GM21723 (cell line): Measurements from ENCODE around the gene VMAC.
"Not testable (repeated sequence)": the region's sequence is repeated elsewhere in the genome, so short reads cannot be mapped to it uniquely, and the experiment has no call there.

Source experiments
- ATAC-seq: cut with Tn5 transposase; IDR thresholded peaks from one replicate; pipeline ENCODE4 v1.9.1; 2021; ENCODE audit warnings: mild to moderate bottlenecking, moderate library complexity; ENCODE audit not compliant: unreplicated experiment

Gene VMAC

DNA sequence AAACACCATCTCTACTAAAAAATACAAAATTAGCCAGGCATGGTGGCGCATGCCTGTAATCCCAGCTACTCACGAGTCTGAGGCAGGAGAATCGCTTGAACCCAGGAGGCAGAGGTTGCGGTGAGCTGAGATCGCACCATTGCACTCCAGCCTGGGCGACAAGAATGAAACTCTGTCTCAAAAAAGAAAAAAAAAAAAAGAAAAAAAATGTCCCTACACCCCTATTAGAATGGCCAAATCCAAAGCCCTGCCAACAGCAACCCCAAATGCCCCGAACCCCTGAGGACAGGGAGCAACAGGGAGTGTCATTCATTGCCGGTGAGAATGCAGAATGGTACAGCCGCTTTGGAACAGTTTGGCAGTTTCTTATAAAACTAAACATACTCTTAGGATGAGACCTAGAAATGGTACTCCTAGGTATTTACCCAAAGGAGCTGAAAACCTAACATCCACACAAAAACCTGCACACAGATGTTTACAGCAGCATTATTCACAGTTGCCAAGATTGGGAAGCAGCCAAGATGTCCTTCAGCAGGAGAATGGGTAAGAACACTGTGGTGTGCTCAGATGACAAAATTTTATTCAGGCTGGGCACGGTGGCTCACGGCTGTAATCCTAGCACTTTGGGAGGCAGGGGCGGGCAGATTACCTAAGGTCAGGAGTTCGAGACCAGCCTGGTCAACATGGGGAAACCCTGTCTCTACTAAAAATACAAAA lies 21.4 kb upstream of the VMAC start:
- ATAC-seq, result not testable (repeated sequence)

DNA sequence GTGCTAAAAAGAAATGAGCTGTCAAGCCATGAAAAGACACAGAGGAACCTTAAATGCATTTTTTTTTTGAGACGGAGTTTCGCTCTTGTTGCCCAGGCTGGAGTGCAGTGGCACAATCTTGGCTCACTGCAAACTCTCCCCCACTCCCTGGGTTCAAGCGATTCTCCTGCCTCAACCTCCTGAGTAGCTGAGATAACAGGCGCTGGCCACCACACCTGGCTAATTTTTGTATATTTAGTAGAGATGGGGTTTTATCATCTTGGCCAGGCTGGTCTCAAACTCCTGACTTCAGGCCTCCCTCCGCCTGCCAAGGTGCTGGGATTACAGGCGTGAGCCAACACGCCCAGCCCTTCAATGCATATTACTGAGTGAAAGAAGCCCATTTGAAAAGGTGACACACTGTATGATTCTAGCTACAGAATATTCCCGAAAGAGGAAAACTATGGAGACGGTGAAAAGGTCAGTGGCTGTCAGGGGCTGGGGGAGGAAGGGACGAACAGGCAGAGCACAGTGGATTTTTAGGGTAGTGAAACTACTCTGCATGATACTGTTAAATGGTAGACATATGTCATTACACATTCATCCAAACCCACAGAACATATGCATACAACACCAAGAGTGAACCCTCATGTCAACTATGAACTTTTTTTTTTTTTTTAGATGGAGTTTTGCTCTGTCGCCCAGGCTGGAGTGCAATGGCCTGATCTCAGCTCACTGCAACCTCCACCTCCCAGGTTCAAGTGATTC lies 20.4 kb upstream of the VMAC start:
- not testable (repeated sequence) for ATAC-seq

DNA sequence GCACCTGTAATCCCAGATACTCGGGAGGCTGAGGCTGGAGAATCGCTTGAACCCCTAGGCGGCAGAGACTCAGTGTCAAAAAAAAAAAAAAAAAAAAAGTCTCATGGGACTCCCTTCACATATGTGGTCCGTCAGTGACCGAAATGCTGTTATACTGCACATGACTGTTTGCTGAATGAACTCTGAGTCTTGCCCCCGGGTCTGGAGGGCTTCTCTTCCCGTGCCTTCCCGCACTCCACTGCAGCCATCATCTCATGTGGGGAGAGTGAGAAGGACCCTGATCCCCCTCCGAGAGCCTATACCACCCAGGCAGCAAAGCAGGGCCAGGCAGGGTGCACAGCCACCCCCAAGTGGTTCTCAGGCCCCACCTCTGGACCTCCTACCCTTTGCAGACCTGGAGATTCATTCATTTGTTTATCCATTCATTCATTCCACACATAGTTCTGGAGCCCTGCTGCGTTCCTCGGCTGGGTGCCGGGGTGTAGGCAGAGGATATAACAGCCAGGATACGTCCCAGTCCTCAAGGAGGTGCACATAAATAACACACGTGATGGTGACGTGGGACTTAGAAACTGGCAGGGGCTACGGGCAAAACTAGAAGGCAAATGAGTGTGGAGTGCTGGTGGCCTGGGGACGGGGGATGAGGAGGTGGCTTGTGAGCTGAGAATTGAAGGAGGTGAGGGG lies 15.2 kb upstream of the VMAC start:
- ATAC-seq, result no peak

DNA sequence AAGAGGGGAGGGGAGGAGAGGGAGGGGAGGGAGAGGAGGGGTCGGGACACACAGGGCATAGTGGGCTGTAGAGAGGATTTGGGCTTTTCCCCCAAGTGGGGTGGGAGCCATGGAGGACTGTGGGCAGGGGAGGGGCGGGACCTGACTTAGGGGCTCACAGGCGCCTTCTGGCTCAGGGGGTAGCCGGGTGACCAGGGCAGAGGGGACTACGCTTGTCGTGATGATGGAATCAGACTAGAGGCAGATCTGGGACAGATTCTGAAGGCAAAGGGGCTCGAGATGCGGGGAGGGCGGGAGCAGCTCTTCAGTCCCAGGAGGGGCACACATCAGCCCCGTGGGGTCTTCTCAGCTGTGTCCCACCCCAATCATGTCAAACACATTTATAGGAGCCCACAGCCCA lies 14.6 kb upstream of the VMAC start:
- no peak for ATAC-seq

DNA sequence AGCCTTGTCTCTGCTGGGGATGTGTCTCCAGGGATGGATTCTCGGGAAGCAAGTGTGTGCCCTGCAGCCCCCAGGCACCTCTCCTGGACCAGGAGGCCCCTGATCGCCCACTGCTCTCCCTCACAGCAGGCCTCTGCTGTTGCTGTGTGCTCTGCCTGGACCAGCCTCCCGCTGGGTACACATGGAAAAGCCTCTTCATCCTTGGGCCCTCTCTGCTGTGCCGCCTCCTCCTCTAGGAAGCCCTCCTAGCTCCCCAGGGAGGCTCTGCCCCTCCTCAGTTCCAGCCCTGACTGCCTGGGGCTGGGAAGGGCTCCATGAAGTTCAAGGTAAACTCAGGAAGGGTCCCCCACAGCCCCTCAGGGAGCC lies 13.1 kb upstream of the VMAC start:
- ATAC-seq, result no peak

DNA sequence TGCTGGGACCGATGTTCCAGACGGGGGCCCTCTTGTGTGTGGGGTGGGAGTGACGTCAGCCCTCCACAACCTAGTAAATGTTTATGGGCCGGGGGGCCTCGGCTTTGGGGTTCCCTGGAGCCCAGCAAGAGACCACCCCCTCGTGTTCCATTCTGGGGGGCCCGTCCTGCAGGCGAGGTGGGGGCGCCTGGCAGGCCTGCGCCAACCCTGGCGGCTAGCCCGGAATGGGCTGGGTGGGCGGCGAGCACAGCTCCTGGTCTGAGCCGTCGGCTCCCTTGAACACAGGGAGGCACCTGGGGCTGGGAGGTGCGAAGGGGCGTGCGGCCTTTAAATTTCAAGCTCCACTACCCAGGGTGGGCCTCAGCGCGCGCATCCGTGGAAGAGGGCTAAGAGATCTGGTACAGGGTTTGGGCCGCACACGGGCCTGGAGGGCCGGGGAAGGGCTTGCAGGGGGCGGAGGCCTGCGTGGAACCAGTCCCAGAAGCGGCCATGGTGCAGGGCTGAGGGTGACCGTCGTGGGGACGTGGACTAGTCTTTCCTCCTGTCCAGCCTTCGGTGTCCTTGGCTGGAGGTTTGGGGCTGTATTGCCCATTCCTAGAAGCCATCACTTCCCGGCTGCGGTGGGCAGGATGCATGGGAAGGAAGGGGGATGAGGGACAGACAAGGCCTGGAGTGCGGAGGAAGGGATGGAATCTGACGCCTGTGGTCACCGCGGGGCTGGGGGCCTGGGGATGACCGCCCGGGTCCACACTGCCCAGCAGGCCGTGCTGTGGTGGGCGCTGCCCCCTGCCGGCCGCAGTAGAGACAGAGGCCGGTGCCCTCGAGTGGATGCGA lies 12.5 kb upstream of the VMAC start:
- no peak for ATAC-seq

DNA sequence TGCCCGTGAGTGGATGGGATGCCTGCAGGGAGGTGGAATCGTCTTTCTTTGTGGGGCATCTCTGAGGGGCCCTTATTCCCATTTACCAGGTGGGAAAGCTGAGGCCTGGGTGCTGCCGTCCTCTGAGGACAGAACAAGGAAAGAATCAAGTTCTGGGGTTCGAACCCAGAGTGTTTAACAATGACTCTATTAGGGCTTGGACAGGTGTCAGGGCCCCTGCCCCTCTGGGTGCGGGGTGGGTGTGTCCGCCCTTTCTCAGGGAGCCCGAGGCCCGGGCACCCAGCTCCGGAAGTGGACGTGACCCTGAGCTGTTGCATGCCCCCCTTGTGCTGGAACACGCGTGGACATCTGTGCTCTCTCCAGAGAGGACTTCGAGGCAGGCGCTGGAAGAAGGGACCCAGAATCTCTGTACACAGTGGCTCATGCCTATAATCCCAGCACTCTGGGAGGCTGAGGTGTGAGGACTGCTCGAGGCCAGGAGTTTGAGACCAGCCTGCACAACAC lies 11.8 kb upstream of the VMAC start:
- ATAC-seq, result no peak

DNA sequence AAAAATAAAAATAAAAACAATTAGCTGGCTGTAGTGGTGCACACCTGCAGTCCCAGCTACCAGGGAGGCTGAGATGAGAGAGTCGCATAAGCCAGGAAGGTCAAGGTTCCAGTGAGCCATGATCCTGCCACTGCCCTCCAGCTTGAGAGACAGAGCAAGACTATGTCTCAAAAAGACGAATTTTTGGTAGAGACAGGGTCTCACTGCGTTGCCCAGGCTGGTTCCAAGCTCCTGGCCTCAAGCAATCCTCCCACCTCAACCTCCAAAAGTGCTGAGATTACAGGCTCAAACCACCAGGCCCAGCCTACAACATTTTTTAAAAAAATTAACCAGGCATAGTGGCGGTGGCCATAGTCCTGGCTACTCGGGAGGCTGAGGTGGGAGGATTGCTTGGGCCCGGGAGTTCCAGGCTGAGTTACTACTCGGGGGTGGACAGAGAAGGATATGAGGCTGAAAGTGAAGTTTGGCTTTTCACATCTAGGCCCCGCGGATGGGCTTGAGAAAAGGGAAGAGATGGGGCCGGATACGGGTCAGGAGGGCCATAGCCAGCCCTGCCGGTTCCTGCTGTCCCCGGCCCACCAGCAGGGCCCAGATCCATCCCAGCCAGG lies 11.3 kb upstream of the VMAC start:
- ATAC-seq, result no peak

DNA sequence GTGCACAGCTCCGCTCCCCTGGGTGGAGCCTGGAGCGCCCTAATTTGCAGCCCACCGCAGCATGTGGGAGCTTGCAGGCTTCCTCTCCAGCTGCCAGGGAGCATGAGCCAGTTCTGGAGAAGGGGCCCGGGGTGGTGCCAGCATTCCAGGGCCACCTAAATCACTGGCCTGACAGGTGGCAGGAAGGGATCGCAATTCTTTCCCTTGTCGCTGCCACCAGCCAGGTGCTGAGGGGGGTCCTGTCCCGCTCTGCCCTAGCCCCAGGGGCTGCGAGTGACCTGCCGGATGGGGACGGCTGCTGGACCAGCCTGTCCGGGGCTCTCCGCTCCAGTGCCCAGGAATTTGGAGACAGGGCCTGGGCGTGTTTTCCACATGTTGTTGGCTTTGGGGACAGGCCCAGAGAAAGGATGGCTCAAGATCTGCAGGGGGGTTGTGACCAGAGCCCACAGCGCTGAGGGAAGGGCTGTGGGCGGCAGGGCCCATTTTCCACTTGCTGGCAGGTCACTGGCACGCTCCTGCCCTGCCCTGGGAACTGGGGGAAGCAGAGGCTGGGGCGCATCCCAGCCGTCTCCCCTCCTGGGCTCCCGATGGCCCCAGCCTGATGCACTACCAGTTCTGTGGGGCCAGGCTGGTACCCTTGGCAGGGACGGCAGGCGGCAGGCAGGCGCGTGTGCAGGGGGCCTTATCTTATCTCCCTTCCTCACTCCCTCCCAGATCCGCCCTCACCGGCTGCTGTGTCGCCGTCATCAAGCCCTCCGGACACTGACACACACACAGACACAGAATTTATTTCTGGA lies 10.6 kb upstream of the VMAC start:
- ATAC-seq, result no peak

DNA sequence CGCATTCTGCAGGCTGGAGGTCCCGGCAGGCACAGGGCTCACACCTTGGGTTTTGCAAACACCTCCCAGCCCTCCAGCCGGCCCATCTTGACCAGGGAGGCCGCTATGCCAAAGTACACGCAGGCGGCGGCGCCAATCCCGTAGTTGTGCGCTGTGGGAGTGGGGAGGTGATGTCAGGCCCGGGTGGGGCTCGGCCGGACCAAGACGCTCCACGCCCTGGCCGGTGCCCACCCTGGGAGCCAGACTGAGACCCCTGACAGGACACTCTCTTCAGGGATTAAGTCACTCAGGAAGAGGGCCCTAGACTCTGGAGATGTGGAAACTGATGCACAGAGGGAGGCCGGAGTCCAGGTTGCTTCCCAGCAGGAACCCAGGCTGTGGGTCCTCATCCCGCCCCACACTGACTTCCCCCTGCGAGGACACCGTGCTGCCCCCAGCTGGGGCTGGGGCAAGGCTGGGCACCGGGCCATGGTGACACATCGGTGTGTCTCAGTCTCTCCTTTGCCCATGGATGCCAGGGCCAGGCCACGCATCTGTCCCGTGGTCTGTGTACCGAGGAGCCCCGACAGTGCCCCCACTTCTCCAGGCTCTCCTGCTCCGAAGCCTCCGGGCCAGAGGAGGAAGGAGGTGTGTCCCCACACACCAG lies 9.8 kb upstream of the VMAC start:
- ATAC-seq, result no peak

DNA sequence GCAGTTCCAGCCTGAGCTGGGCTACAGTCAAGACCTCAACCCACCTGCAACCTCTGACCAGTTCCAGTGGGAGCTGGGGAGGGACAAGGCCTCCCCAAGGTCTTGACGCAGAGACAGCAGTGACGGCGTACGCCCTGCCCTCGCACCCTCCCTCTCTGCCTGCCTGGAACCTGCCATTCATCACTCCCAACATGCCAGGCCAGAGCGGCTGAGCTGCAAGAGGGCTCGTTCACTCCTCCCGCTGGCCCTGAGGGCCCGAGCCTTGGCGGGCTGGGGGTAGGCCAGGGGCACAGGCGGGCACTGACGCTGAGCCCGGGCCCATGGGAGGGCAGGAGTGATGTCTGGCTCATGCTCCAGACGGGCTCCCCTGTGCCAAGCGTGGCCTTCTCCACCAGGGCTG lies 9.3 kb upstream of the VMAC start:
- ATAC-seq, result no peak

DNA sequence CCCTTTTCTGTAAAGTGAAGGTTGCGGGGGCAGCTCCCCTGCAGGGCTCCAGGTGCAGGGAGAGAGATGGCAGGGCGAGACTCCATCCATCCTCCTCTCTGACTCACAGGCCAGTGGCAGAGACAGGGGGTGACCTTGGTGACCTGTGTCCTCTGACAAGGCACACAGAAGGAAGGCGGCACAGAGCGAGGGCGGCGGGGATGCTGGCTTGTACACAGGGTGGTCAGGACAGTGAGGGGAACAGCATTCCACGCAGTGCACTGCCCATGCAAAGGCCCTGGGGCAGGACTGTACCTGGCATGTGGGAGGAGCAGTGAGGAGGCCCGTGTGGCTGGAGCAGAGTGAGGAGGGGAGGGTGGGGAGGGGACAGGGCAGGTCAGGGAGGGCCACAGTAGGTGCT lies 8.8 kb upstream of the VMAC start:
- no peak for ATAC-seq

DNA sequence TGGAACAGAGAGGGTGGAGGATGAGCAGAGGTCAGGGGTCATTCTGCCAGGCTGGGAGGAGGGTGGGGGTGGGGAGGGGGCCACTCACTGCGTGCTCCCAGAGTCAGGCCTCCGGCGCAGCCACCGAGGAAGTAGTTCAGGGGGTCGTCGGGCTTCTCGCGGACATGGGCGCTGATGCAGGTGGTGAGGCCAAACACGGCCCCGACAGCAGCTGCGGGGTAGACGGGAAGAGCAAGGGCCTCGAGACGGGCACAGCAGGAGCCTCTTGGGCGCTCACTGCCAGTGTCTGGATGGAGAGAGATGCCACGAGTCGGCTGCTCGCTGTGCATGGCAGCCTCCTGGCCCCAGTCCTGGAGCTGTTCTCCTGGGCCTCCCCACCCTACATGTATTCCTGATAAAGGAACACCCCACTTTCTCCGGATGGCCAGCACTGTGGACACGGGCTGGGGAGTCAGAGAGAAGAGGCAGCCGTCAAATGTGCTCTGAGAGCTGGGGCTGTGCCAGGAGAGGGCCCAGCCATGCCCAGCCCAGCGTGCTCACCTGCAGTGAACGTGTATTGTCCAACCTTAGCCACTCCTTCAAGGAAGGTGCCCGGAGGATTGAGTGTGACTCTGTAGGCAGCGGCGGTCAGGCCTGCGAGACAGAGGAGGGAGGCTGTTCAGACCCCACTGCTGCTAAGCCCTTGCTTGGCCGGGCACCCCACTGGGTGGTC lies 8.2 kb upstream of the VMAC start:
- no peak for ATAC-seq

DNA sequence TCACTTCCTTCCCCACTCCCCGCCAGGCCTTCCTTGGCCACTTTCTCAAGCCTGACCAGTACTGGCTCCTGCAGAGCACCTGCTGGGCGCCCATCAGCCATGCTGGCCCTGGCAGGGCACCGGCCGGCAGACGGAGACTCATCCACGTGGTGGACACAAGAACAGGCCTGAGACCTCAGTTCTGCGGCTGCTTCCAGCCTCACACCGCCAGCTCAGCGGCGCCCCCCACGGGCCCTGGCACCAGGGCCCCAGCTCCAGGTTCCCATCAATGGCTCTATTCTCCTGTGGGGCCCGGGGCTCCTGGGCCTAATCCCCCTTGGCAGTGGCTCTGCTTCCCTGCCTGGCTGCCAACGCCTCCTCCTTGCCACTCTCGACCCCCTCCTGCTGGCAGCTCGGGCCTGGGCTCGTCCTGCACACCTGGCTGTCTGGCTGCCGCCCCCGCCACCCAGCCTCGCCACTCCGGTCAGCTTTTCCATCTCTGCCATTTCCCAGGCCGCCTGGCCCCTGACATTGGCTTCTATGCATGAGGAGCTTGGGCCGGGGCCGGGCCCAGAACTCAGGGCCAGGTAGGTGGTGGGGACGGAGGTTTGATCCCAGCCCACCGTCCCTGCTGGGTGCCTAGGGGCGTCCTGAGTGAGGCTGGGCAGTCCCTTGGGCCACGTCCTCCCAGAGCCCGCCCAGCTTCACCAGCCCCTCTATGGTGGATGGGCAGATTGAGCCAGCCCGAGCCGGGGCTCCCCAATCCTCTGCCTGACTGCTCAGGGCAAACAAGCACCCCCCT lies 7.3 kb upstream of the VMAC start:
- ATAC-seq, result no peak

DNA sequence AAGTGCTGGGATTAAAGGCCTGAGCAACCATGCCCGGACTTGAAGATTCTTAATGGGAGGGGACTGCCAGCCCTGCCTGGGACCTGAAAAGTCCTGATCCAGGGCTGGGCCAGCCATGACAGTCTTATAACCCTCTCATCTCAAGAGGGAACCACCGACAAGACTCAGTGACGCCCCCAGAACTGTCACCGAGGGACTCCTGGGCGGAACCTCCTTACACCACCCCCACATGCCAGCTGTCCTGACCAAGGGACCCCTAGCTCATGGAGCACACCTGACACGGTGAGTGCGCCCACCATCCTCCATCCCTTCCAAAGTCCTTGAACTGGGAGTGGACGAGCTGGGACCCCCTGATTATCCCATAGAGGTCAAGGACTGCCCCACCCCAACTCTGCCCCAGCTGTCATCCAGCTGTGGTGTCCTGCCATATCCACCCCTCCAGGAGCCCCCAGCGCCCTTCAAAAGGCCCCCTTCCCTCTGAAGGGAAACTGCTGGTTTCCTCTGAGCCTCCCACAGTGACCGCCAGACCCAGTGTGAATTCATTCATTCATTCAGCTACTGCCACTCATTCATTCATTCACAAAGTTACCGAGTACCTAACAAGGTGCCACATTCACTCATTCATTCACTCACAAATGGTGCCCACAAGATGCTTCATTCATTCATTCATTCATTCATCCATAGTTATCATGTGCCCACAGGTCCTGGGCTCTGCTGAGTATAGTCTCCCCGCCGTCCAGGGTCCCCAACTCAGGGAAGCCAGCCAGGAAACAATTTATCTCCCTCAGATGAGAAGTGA lies 4.7 kb upstream of the VMAC start:
- no peak for ATAC-seq

DNA sequence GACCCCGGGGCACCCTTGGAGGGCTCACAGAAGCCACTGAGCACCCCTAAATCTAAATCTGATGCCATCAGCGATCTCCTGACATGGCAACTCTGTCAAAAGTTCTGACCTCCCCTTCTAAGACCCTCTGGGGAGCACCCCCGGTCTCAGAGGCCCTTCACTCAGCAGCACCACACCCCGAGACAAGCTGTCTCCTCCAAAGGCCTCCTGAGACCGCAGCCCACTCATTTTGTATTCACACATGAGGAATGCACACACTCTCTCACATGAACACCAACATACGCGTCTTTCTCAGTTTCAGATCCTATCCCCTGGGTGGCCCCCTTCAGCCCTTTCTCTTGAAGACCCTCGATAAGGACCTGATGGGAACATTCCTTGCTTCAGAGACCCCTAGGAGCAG lies 3.7 kb upstream of the VMAC start:
- ATAC-seq, result no peak

DNA sequence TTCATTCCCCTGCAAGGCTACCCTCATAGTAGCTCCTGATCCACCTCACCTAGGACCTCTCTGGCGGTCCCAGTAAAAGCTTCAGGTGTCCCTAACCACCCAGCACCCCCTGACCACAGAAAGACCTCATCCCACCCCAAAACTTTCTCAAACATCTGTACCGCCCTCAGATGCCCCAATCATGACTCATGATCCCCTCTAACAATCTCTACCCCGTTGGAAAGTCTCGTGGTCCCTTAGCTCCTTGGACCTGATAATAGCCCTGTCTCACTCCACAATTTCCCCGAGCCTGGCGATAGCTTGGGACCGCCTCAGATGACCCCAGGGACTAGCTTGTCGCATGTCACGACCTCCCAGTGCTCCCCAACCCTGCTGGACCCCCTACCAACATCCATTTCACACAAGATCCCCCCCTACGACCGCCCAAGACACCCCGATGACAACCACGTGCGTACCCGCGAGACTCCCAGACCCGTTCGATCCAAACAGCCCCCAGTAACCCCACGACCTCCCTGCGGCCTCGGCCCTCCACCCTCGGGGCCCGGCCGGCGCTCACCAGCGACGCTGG lies 1.5 kb upstream of the VMAC start:
- ATAC-seq, result no peak
